K562 (cell line): ENCODE results near the gene USF2. TPM values are rescaled to one million over a fixed set of nuclear protein-coding genes. Genes with fewer than 3 reads are reported as not detected.

Experiments
- ATAC-seq: fragments of 200-7000 bp; cut with Tn5 transposase; 3 replicates; pipeline ENCODE4 v1.9.1; 2020; ENCODE audit warnings: moderate library complexity
- BruUV-seq: library from RNA; stranded (reverse); fragments of 400-500 nt; replicated peaks from 2 replicates; lab custom pipeline; 2021; lab: Mats Ljungman, UMichigan
- CTCF ChIA-PET: fragments of 300-600 bp; formaldehyde crosslinking; extraction: SDS; loops from one replicate; lab custom pipeline; 2021; ENCODE audit warnings: low intra/inter-chr PET ratio; lab: Yijun Ruan, JAX
- POLR2A ChIA-PET: fragments of 300-600, 350-650 bp; sonication (Branson Sonifier 250); formaldehyde crosslinking; extraction: SDS; loops from one replicate; lab custom pipeline; 2021; ENCODE audit warnings: antibody characterized with exemption, inconsistent platforms; lab: Yijun Ruan, JAX
- DNase-seq, 4 experiments: peaks; one replicate each; pipeline versions ENCODE4 v3.0.0 to v3.0.0-alpha.2; 2011 to 2018; ENCODE audit warnings: low spot score in 3 of 4, mixed read lengths in 3 of 4; ENCODE audit errors: extremely low read depth in 1 of 4
- FAIRE-seq: peaks from 2 replicates; lab custom pipeline; 2011; peaks lifted over from hg19 to GRCh38; lab: Jason Lieb, UNC
- H2AFZ ChIP-seq: 2 replicates; pipeline ENCODE4 v1.6.0; 2011; ENCODE audit warnings: low read depth, low read length, control low read depth, inconsistent platforms
- H3K27ac ChIP-seq: fragments of 200-600 bp; 3 replicates; pipeline ENCODE4 v1.8.0; 2011; ENCODE audit warnings: low read depth, mild to moderate bottlenecking, control low read depth, inconsistent platforms, low read length, moderate library complexity, mixed read lengths; ENCODE audit errors: extremely low read depth
- H3K27me3 ChIP-seq, 2 experiments: fragments of 300-600 bp in 1 of 2; 2 replicates in 1 of 2; 3 replicates in 1 of 2; pipeline versions ENCODE4 v1.6.0 to v1.8.0; 2011; ENCODE audit warnings: inconsistent platforms in 2 of 2, low read length in 2 of 2, mild to moderate bottlenecking in 1 of 2, mixed read lengths in 1 of 2, moderate library complexity in 1 of 2; ENCODE audit not compliant: control insufficient read depth in 2 of 2, insufficient read depth in 2 of 2
- H3K36me3 ChIP-seq: fragments of 300-600 bp; 3 replicates; pipeline ENCODE4 v1.8.0; 2011; ENCODE audit warnings: mild to moderate bottlenecking, low read length, inconsistent platforms; ENCODE audit not compliant: control insufficient read depth, insufficient read depth
- H3K4me1 ChIP-seq, 2 experiments: fragments of 200-600 bp in 1 of 2; replicated peaks in 1 of 2; 2 replicates in 1 of 2; 3 replicates in 1 of 2; pipeline versions ENCODE4 v1.5.1 to v1.8.0; 2011; ENCODE audit warnings: inconsistent platforms in 2 of 2, low read length in 2 of 2, mild to moderate bottlenecking in 1 of 2, mixed read lengths in 1 of 2, moderate library complexity in 1 of 2; ENCODE audit not compliant: control insufficient read depth in 2 of 2, insufficient read depth in 2 of 2
- H3K4me2 ChIP-seq: 2 replicates; pipeline ENCODE4 v1.6.1; 2011; ENCODE audit warnings: low read length, control low read depth, inconsistent platforms, mixed read lengths; ENCODE audit not compliant: insufficient read depth
- H3K4me3 ChIP-seq: fragments of 200-600 bp; sonication (generic), shearing (Covaris generic); 2 replicates; pipeline ENCODE4 v1.5.1; 2016; ENCODE audit warnings: control low read depth, inconsistent platforms
- H3K79me2 ChIP-seq: fragments of 200-600 bp; 3 replicates; pipeline ENCODE4 v1.8.0; 2011; ENCODE audit warnings: low read length, inconsistent platforms; ENCODE audit not compliant: control insufficient read depth, insufficient read depth
- H3K9ac ChIP-seq, 2 experiments: 2 replicates each; pipeline versions ENCODE4 v1.6.0 to v1.6.1; 2011; ENCODE audit warnings: low read depth in 2 of 2, low read length in 2 of 2, control low read depth in 1 of 2, inconsistent platforms in 1 of 2, mild to moderate bottlenecking in 1 of 2, mixed read lengths in 1 of 2; ENCODE audit not compliant: insufficient read depth in 1 of 2
- H3K9me1 ChIP-seq: one replicate; pipeline ENCODE4 v1.6.0; 2011; ENCODE audit warnings: inconsistent platforms, mild to moderate bottlenecking, low read length, moderate library complexity; ENCODE audit not compliant: control insufficient read depth, insufficient read depth
- H3K9me3 ChIP-seq: replicated peaks from 2 replicates; pipeline ENCODE4 v1.5.1; 2011; ENCODE audit warnings: low read depth, low read length, inconsistent platforms; ENCODE audit not compliant: control insufficient read depth, insufficient read depth
- H4K20me1 ChIP-seq: replicated peaks from 2 replicates; pipeline ENCODE4 v1.6.1; 2011; ENCODE audit warnings: low read length, inconsistent platforms, mixed read lengths; ENCODE audit not compliant: control insufficient read depth, insufficient read depth
- CCNT2 ChIP-seq: IDR thresholded peaks from 2 replicates; pipeline ENCODE4 v1.6.1; 2011; ENCODE audit warnings: borderline replicate concordance, low read depth, mild to moderate bottlenecking, moderate library complexity, mixed read lengths, low read length; ENCODE audit not compliant: insufficient read length; ENCODE audit errors: extremely low read depth
- CREBBP ChIP-seq: IDR thresholded peaks from one replicate; pipeline ENCODE4 v1.6.1; 2012; ENCODE audit warnings: low read depth, mild to moderate bottlenecking, control low read depth, inconsistent platforms, low read length
- FOXA1 ChIP-seq: fragments of 450-650 bp; IDR thresholded peaks from 2 replicates; pipeline ENCODE4 v1.6.1; 2016; ENCODE audit warnings: mild to moderate bottlenecking, borderline replicate concordance
- GATA2 ChIP-seq: sonication (generic); formaldehyde crosslinking; IDR thresholded peaks from 2 replicates; pipeline ENCODE4 v1.4.0; 2020; ENCODE audit warnings: mild to moderate bottlenecking, missing genetic modification reagents
- KDM4B ChIP-seq, 2 experiments: fragments of 450-650 bp in 1 of 2; sonication (generic) in 1 of 2; IDR thresholded peaks; 2 replicates each; pipeline ENCODE4 v1.6.1; 2016 to 2017; ENCODE audit warnings: borderline replicate concordance in 2 of 2, antibody characterized with exemption in 1 of 2, low read depth in 1 of 2, mild to moderate bottlenecking in 1 of 2
- MLLT1 ChIP-seq, 2 experiments: fragments of 450-650 bp; IDR thresholded peaks; 2 replicates each; pipeline ENCODE4 v1.6.1; 2016
- SAP30 ChIP-seq: fragments of 200-600 bp; sonication (generic); IDR thresholded peaks from 2 replicates; pipeline ENCODE4 v1.6.1; 2012; ENCODE audit warnings: borderline replicate concordance, low read depth, mild to moderate bottlenecking, moderate library complexity, low read length, control low read depth, inconsistent platforms; ENCODE audit not compliant: insufficient read depth, poor library complexity, severe bottlenecking
- ZNF143 ChIP-seq: sonication (generic); formaldehyde crosslinking; IDR thresholded peaks from 2 replicates; pipeline ENCODE4 v1.9.0; 2022; ENCODE audit warnings: mild to moderate bottlenecking, missing genetic modification reagents
- ZNF592 ChIP-seq: fragments of 450-650 bp; IDR thresholded peaks from 2 replicates; pipeline ENCODE4 v1.6.1; 2017; ENCODE audit warnings: antibody characterized with exemption, mild to moderate bottlenecking
- ZNF778 ChIP-seq: fragments of 450-650 bp; formaldehyde crosslinking; IDR thresholded peaks from 2 replicates; pipeline ENCODE4 v1.4.0; 2020; ENCODE audit warnings: mild to moderate bottlenecking, moderate library complexity
- WGBS: fragments of 100-300 bp; shearing (Covaris generic); methylation state at CpG from one replicate; pipeline ENCODE4 v1.1.6; 2016; ENCODE audit warnings: low coverage, mixed read lengths; ENCODE audit not compliant: insufficient coverage; ENCODE audit errors: missing lambda C conversion rate; 5-methylcytosine and 5-hydroxymethylcytosine counted together
- in situ Hi-C: fragments of 300-500 bp; cut with MboI; formaldehyde crosslinking; loops from 4 replicates; pipeline ENCODE4 v1.15.0; 2018; ENCODE audit warnings: inconsistent platforms, mixed read lengths
- intact Hi-C: fragments of 100-400 bp; cut with micrococcal nuclease; formaldehyde crosslinking; loops from 2 replicates; pipeline ENCODE4 v1.14.2; 2022
- polyA plus RNA-seq, 8 experiments: library from polyadenylated mRNA; depleted of rRNA in 4 of 8; stranded (reverse) in 5 of 8; unstranded in 3 of 8; fragments of >200 nt; fragmentation: Nextera tagmentation in 2 of 8; fragmentation: Illumina TruSeq in 1 of 8; extraction: Ambion mirVana in 2 of 8; extraction: Trizol in 1 of 8; gene quantifications; 2 replicates each; pipeline versions ENCODE4 v1.2.1 to v1.2.3, GENCODE V29; 2011 to 2014; ENCODE audit warnings: inconsistent platforms in 1 of 8, missing spikeins in 1 of 8
- total RNA-seq, 7 experiments: library from RNA; depleted of rRNA in 6 of 7; stranded (reverse); fragments of >200 nt in 6 of 7; fragmentation: Illumina TruSeq in 2 of 7; extraction: Trizol in 2 of 7; gene quantifications; 2 replicates each; pipeline versions ENCODE4 v1.2.1 to v1.2.3, GENCODE V29; 2011 to 2021; ENCODE audit warnings: low replicate concordance in 1 of 7

USF2 gene
- total and polyA plus RNA-seq, 9 of the 15 experiments (the other 6 are each of a cell fraction or from before 2014, with no cell fraction given): 0.27 to 93.7 (median 58.4) TPM

- TF ChIP-seq SAP30 (no peak), MLLT1 (IDR thresholded peaks at IDR 0.05) (peak in 1 of 2 experiments; percentile 86; a peak in 2 of 4 replicates), ZNF778 (no peak)
Observed at GRCh38 chr19:35303357-35303915, 34.7 kb downstream of the USF2 start (continued).

- DNase-seq (peak in 1 of 4 experiments; percentile 8), ATAC-seq (no peak), FAIRE-seq (no peak)
- in situ Hi-C loops (no loop called here), intact Hi-C loops (no loop called here)
- no peak overlapping the region for H3K4me3 ChIP-seq
- no peak overlapping the region for H3K4me2 ChIP-seq
- H4K20me1 ChIP-seq: no peaks in the 10 kb centered on the region
- H3K36me3 ChIP-seq: no peaks in the 10 kb centered on the region
- peaks cover 61 to 62% of the 10 kb centered on the region in 2 experiments for H3K4me1 ChIP-seq
- H2AFZ ChIP-seq: peak overlapping the region; percentile 54
- 67% methylated on average over 10 of the region's 11 CpGs for WGBS
- BruUV-seq: no TSS peak
- H3K9me1 ChIP-seq: peaks cover 3% of the 10 kb centered on the region
- H3K79me2 ChIP-seq: no peaks in the 10 kb centered on the region
- ChIA-PET POLR2A (interaction anchor here (0.9 kb wide), 1 partner anchor 31 kb away, joined by 3 read pairs; no protein-coding TSS in a partner anchor), CTCF (no interaction called here)
- no peaks in the 10 kb centered on the region for H3K9me3 ChIP-seq
- TF ChIP-seq GATA2 (CRISPR knock-in tag) (no peak), CREBBP (no peak), ZNF592 (peak; percentile 49), KDM4B (IDR thresholded peaks at IDR 0.05; ENCODE audit: borderline replicate concordance in 2 of 2, low read depth in 1 of 2) (no peak), ZNF143 (no peak), FOXA1 (no peak), CCNT2 (no peak)
- no peaks in the 10 kb centered on the region for H3K27me3 ChIP-seq
- peak overlapping the region in 1 of 2 experiments; percentile 85; a peak in 2 of 4 replicates for H3K9ac ChIP-seq
- H3K27ac ChIP-seq: peak overlapping the region; percentile 40; the same call in 2 of the 3 replicates
Observed at GRCh38 chr19:35304036-35304435, 35.3 kb downstream of the USF2 start.
